ENCODE results near the gene PAX2.

Gene PAX2

DNA sequence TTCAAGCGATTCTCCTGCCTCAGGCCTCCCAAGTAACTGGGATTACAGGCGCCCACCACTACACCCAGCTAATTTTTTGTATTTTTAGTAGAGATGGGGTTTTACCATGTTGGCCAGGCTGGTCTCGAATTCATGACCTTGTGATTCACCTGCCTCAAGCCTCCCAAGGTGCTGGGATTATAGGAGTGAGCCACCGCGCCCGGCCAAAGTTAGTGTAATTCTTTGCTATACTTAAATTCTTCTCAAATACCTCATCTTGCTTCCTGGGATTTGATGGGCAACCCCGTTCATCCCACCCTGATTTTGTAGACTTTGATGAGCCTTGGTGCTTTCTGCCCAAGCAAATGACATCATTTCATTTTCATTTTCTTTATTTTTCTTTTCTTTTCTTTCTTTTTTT lies 54.5 kb downstream of the PAX2 start:
- no peak for DNase-seq

DNA sequence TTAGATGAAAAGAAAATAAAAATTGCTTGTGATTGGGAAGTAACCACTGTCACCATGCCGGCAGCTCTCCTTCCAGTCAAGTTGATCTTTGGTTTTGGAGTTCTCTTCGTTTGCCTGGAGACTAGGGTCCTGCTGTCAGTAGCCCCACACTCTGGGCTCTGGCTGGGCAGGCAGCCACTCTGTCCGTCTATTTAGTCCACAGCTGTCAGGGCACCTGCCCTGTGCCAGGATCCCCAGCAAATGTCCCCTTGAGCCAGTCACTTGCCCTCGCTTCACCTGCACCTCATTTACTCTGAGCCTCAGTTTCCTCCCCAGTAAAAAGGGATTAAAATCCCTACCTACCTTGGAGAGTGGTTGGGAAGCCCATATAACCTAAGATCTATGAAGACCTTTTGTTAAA lies 55.5 kb downstream of the PAX2 start:
- no peak for DNase-seq

DNA sequence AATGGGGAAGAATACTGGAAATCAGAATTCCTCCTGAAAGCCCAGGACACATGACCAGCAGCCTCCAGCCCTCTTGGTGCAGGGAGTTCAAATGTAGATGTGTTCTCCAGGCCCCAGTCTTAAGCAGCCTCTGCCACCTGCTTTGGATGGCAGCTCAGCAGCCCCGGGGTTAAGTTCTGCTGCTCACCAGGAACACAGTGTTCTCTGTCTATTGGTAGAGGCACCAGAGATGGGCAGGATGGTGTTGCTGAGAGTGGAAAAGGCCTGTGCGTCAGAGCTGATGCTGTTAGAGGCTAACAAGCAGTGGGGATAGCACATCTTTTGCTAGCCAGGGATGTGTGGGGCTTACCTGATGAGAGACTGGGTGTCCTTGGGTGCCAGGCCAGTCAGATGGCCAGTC lies 56.8 kb downstream of the PAX2 start:
- no peak for DNase-seq

DNA sequence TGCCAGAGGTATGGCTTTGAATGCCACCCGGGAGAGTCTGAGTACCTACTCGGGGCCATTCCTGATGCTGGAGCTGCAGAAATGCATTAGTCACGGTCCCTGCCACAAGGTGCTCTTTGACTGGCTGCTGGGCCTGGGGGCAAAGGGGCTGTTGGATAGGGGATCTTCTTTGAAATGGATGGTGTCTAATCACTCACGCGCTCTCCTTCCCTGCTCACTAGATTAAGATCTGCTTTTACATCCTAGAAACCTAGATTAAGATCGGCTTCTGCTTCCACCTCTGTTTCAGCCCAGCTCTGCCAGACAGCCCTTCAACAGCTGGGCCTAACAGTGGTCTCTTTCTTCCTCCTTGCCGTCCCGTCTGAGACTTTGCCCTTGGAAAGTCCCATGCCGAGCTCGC lies 57.2 kb downstream of the PAX2 start:
- DNase-seq, result no peak

DNA sequence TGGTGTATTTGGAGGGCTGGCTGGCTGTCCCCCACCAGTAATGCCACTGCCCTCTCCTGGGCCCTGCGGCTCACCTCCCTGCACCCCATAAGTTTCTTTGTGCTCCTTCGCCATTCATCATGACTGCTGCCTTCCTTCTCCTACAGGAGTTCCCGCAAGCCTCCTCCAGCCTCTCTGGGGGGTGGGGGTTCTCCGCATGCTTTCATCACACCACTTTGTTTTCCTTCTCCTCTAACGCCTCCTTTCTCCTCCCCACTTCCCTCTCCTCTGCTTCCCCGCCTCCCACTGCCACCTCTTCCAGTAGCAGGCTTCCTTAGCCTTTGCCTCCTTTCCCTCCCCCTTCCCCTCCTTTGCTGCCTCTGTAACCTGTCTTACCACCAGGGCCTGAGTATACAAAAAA lies 58.1 kb downstream of the PAX2 start:
- no peak for DNase-seq

DNA sequence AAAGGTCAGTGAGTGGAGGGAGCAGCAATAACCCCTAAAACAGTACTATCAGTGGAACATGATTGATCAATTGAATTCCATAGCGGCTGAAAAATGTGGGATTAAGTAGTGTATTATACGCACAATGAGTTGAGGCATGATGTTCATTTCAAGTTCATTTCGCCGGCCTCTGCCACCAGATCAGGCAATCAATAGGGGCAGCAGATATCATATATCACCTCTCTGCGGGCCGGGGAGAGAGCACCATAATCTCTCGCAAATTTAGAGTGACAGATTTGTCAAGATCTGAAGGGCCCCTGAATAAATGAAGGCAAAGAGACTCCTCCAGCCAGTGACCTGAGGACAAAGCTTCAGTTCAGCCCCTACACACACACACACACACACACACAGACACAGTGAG lies 58.5 kb downstream of the PAX2 start:
- no peak for DNase-seq

DNA sequence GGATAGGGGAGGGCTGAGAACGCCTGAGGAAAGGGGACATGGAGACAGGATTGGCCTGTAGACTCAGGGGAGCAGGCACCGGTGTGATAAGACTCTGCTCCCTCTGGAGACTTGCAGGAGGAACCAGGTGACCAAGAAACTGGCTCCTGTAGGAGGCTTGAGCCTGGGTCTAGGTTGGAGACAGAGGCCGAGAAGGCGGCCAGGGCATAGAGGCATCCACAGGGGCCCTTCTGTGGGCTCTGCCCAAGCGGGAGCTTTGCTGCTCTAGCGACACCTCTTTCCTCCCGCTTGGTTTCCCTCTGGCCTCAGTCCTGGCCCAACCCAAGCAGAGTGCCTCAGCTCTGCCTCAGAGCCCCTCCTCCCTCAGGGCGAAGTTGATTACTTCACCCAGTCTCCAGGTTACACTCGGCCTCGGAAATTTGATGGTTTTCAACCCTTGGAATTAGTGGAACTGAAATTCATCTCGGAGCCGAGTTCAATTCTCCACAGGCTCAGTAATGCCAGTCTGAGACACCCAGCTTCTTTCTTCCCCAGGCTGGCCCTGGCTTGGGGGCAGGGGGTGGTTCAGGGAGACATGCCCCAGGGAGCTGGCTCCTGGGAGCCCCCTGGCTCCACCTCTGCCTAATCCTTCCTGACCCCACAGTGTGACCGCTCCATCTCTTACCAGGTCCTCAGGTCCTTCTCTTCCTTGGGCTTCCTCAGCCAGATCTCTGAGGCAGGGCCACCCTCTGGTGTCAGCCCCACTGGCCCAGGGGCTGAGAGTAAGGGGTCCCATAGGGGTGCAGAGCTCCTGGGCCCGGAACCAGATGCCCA lies 60.4 kb downstream of the PAX2 start:
- no peak for DNase-seq

DNA sequence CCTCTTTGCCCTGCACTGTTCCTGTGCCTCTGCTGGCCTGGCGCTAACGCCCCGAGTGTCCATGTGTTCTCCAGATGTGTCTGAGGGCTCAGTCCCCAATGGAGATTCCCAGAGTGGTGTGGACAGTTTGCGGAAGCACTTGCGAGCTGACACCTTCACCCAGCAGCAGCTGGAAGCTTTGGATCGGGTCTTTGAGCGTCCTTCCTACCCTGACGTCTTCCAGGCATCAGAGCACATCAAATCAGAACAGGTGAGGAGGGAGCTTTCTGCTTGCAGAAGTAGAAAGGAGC lies 60.9 kb downstream of the PAX2 start:
- DNase-seq, result no peak

DNA sequence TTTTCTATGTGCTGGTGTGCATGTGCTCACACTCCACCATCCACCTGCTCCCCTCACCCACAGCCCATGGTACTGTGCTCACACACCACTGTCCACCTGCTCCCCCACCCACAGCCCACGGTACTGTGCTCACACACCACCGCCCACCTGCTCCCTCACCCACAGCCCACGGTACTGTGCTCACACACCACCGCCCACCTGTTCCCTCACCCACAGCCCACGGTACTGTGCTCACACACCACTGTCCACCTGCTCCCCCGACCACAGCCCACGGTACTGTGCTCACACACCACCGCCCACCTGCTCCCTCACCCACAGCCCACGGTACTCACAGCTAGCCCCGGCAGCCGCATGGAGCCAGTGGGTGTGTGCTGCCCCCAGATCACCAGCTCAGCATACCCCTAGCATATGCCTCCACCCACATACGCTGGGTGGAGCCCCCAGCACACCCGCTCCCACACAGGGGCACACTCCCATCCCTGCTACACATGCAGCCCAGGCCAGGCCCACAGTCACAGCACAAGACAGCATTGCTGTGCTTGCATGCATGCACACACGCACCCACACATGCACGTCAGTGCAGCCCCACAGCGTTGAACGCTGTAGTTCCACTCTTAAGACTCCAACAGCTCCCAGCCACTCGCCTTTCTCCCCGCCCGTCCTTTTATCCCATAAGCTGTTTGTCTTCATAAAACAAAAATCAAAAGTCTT lies 62.0 kb downstream of the PAX2 start:
- no peak for DNase-seq

DNA sequence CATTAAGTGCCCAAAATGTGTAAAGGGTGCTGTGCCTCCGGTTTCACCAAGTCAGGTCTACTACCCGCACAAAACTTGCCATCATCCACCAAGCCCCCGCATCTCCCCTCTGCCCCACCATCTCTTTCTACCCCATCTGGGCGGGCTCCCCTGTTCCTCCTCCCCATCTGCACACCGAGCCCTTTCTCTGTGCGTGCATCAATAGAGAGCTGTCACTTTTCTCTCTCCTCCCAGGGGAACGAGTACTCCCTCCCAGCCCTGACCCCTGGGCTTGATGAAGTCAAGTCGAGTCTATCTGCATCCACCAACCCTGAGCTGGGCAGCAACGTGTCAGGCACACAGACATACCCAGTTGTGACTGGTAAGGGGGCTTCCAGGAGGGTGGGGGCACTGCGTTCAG lies 63.5 kb downstream of the PAX2 start:
- DNase-seq, result no peak

DNA sequence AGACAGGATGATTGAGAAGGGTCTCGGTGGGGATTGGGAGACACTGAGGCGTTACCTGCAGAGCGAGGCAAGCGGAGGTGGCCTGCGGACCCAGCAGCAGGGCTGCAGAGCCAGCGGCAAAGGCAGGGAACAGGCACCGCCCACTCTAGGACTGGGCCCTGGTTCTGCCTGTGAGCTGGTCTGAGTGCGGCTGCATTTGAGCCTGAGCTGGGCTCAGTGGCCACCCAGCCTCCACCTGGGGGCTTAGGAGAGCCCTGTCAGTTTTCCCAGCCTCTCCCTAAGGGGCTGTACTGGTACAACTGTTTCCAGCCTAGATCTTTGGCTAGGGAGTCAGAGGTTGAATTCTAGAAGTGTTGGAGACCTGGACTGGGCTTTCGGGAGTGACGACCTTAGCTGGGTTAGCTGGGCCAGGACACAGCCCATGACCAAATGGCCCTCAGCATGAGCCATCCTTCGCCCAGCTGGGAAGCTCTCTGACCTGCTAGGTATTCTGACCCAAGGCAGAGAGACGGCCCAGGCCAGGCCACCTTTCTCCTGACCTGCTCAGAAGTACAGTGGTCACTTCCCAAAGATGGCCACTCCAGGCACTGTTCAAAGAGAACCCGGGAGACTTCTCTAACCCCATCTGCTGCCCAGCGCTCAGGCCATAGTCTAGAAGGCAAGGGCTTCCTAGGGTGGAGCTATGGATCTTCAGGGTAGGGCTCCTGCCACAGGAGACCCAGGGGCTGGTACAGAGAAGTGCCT lies 64.9 kb downstream of the PAX2 start:
- no peak for DNase-seq

DNA sequence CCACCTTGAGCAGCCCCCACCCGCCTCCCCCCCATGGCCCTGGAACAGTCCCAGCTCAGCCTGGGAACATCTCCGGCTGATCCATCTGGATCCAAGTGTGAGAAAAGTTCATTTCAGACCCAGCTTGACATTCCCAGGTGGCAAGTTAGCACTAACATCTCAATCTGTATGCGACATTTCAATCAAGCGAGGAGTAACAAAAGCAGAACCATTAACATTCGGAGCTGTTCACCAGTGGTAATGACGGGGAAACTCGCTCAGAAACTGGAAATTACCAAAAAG lies 65.4 kb downstream of the PAX2 start:
- no peak for DNase-seq

DNA sequence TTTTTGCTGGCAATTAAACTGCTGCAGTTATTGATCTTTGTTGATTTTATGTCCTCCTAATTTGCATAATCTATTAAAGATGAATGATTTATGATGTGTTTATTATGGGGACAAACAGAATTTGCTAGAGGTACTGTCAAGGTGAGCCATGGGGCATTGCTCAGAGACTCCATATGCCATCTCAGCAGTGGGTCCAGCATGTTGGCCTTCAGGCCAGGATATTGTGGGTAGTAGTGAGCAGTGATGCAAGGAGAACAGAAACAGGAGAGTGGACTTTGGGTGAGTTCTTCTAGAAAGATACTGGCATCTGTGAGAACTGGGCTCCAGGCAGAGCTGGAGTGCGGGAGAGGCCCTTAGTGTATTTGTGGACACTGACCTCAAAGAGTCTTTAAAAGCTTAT lies 65.9 kb downstream of the PAX2 start:
- DNase-seq, result no peak

DNA sequence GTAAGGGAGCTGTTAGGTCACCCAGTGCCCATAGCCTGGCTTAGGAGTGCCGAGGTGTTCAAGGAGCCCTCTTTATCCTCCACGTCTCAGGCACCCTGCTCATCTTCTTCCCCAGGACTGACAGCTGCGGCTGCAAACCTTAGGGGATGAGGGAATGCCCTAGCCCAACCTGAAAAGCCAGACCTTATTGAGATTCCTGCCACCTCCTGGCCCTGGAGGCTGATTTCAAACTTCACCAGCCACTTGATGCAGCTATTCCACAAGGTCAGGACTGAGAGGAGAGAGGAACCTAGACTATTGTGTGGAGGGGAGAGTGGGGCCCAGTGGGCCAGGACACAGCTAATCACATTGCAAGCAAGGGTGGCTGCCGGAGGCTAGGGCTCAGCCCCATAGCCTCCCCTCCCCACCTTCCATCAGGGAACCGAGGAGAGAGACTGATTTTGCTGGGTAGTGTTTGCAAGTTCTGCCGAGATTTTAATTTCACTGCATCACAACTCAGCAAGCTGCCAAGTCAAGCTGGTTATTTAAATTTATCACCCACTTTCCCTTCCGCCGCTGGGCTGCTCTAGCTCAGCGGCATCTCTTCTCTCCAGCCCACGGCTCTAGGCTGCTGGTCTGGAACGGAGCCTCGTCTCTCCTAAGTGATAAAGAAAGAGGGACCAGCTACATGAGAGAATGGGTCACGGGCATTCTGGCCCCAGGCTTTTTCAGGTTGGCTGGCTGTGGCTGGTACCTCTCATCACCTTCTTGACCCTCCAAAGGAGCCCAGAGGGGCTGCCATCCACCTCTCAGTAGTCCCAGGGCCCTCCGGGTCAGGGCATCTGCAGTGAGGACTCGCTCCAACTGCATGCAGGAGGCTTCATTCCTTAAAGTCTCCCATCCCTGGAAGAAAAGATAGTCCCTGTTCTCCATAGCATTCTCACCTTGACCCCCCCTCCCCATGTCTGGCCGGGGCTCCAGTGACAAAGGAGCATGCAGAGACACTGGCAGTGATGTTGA lies 66.7 kb downstream of the PAX2 start:
- DNase-seq, result no peak

DNA sequence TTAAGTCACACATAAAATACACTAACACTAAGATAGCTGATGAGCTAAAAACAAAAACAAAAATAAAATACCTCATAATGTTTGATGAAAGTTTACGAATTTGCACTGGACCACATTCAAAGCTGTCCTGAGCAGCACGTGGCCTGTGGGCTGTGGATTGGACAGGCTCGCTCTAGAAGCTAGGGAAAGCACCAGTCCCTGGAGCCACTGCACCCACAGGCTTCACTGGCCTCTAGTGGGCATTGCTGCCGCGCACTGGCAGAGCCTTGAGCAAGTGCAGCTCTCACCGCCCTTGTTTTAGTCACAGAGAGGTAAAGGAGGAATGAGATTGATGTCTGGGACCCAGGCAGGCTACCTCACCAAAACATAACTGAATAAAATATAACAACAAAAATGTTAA lies 67.6 kb downstream of the PAX2 start:
- DNase-seq, result no peak

DNA sequence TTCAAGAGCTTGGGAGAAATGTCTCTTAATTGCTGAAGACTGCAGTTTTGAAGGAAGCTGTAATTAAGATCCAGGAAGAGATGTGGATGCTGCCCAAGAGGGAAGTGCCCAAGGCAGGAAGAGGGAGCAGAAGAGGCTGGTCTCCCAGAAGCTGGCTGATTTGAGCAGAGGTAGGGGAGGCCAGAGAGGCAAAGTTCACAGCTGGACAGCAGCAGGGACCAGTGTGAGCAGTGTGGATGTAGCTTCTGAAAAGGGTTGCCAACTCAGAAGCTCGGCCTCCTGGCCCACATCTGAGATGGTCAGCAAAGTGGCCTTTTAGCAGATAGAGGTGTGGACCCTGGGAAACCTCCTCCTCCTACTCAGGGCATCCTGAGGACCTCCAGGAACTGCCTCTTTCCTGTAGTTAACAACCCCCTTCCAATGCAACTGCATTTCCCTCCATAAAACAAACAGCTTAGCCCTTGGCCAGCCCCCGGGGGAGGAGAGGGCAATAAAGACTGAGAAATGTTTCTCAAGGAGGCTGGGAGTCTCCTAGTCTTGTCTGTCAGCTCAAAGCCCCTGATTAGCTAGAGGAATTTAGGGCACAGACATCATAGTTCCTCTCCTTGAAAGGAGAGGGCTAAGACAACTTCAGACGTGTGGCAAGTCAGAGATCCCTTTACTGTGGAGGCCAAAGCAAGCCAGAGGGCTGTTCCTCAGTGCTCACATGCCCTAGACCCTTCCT lies 69.5 kb downstream of the PAX2 start:
- DNase-seq, result no peak

DNA sequence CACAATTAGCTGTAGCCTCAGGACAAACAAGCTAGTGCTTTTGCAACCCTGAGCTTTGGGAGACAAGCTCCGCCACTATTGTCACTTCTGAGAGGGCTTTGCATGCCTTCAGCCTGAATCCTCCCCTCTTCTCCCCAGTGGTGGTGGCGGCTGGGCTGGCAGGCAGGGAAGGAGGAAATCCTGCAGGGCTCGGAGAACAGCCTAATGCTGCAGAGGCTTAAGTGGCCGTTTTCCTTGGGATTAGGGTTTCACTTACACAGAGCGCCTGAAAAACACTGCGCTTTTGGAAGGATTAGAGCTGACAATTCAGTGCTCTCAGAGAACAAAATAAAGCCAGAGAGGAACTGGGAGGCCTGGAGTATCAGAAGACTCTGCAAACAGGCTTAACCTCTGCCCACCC lies 71.3 kb downstream of the PAX2 start:
- DNase-seq, result no peak

DNA sequence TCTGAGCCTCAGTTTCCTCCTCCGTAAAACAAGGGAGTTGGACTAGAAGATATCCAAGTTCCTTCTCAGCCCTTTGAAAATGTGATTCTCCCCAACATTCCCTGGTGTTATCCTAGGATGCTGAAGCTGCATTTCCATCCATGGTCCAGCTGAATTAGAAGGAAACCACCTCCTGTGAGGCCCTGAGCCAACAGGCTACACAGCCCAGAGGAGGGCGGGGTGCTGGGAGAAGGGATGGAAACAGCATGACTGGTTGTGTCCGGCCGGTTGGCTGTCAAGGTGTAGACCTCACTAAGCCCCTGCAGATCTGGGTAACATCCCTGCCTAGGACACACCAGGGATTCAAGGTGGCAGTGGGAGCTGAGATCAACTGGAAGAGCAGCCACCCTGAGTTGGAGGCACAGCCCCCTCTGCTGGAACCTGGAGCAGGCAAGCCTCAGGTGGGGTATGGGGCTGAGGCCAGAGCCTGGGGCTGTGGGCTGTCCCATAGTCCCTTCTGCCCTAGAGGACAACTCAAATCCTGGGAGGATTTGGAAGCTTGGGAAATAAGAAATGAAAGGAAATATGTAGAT lies 72.0 kb downstream of the PAX2 start:
- no peak for DNase-seq

DNA sequence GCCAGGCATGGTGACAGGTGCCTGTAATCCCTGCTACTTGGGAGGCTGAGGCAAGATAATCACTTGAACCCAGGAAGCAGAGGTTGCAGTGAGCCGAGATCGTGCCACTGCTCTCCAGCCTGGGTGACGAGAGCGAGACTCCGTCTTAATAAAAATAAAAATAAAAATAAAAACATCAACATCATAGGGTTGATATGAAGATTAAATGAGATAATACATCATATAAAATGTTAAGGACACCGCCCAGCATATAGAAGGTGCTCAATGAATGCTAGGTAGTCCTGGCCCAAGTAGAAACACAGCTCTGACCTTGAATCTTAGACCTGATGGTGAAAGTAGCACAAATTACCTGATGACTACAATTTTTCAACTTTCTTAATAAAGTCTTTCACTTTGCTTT lies 74.0 kb downstream of the PAX2 start:
- DNase-seq, result no peak

DNA sequence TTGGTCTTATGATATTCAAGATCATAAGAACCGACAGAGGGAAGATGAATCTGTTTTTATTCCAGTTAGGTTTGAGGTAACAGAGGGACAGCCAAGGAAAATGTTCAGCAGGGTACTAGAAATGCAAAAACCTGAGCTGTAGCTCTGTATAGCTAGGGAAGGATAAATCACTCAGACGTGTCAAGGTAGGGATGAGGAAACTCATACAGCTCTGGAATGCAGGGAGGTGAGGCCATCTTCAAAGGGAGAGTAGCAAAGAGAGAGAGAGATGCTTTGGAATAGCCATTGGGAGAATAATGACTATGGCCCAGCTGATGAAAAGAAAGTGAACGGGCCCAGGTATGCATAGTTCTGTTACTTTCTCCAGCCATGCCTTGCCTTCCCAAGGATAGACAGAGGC lies 77.8 kb downstream of the PAX2 start:
- no peak for DNase-seq

DNA sequence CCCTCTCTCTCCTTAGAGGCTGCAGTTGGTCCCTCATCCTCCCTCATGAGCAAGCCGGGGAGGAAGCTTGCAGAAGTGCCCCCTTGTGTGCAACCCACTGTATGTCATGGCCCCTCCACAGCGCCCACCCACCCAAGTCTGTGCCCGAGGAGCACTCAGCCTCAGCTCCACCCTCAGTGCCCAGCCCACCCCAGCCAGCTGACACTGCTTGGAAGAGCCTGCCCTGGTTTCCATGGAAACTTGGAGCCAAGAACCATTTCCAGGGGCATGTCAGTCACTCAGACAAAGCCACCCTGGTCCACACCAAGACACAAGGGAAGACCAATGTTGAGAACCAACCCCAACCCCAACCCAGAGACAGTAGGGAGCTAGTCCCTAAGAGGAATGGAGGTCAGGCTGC lies 79.5 kb downstream of the PAX2 start:
- no peak for DNase-seq

DNA sequence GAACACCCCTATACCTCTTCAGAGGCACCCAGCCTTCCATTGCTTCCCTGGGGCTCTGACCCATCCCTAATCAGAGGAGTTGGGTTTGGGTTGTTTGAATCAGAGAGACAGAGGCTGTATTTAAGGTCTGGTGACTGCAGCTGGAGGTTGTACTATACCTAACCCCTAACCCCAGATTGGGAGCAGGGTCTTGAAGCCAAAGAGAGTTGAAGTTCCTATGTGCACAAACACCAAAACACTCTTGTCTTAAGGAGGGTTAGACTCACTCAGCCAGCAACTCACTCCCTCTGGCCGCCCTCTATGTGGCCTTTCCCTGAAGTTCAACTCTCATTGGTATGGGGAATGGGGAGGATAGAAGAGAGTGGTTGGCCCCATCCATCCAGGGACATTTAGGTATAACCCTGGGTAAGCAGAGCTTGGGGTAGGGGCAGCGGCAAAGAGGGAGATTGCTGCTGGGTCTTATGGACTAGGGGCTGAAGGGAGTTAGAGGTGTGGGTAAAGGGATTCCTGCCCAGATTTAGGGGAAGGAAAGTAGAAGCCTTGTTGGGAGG lies 80.0 kb downstream of the PAX2 start:
- no peak for DNase-seq

Data from CD4-positive, alpha-beta T cell treated with Interleukin-21 for 1 hour (primary cell).